Keratinocyte (primary cell): Measurements from ENCODE around the gene HORMAD2. TPM values are rescaled to one million over a fixed set of nuclear protein-coding genes. Genes with fewer than 3 reads are reported as not detected.

Experiments
- DNase-seq: peaks from one replicate; pipeline ENCODE4 v3.0.0-alpha.2; 2011; ENCODE audit warnings: low read depth, missing footprints, low spot score
- FAIRE-seq: peaks from 2 replicates; lab custom pipeline; 2011; peaks lifted over from hg19 to GRCh38; lab: Jason Lieb, UNC
- H2AFZ ChIP-seq: 2 replicates; pipeline ENCODE4 v1.6.0; 2012; ENCODE audit warnings: low read length, control low read depth, inconsistent platforms; ENCODE audit not compliant: control insufficient read depth
- H3K27ac ChIP-seq: 2 replicates; pipeline ENCODE4 v1.5.1; 2011; ENCODE audit warnings: low read length; ENCODE audit not compliant: control insufficient read depth, insufficient read depth
- H3K27me3 ChIP-seq: 3 replicates; pipeline ENCODE4 v1.6.0; 2011; ENCODE audit warnings: low read length; ENCODE audit not compliant: control insufficient read depth, insufficient read depth; ENCODE audit errors: extremely low read depth
- H3K36me3 ChIP-seq, 2 experiments: 2 replicates in 1 of 2; 3 replicates in 1 of 2; pipeline ENCODE4 v1.5.1; 2011; ENCODE audit warnings: low read length in 2 of 2, mild to moderate bottlenecking in 1 of 2; ENCODE audit not compliant: control insufficient read depth in 2 of 2, insufficient read depth in 2 of 2; ENCODE audit errors: extremely low read depth in 1 of 2
- H3K4me1 ChIP-seq: 3 replicates; pipeline ENCODE4 v1.5.1; 2011; ENCODE audit warnings: low read length; ENCODE audit not compliant: control insufficient read depth, insufficient read depth; ENCODE audit errors: extremely low read depth
- H3K4me2 ChIP-seq: 3 replicates; pipeline ENCODE4 v1.6.0; 2011; ENCODE audit warnings: low read depth, low read length; ENCODE audit not compliant: control insufficient read depth, insufficient read depth; ENCODE audit errors: extremely low read depth
- H3K4me3 ChIP-seq, 3 experiments: fragments of 200-600 bp in 1 of 3; sonication (generic) in 1 of 3; 2 replicates in 2 of 3; 3 replicates in 1 of 3; pipeline ENCODE4 v1.5.1; 2011 to 2016; ENCODE audit warnings: low read length in 3 of 3, mild to moderate bottlenecking in 3 of 3, control low read depth in 2 of 3, inconsistent platforms in 1 of 3, low read depth in 1 of 3, mixed read lengths in 1 of 3, mixed run types in 1 of 3, moderate library complexity in 1 of 3; ENCODE audit not compliant: control insufficient read depth in 2 of 3, insufficient read depth in 2 of 3; ENCODE audit errors: extremely low read depth in 1 of 3
- H3K79me2 ChIP-seq: 2 replicates; pipeline ENCODE4 v1.6.0; 2012; ENCODE audit warnings: low read length; ENCODE audit not compliant: control insufficient read depth, insufficient read depth
- H3K9ac ChIP-seq: 3 replicates; pipeline ENCODE4 v1.6.0; 2011; ENCODE audit warnings: low read length; ENCODE audit not compliant: control insufficient read depth, insufficient read depth; ENCODE audit errors: extremely low read depth
- H3K9me1 ChIP-seq: 3 replicates; pipeline ENCODE4 v1.6.0; 2011; ENCODE audit warnings: low read length; ENCODE audit not compliant: control insufficient read depth, insufficient read depth; ENCODE audit errors: extremely low read depth
- H3K9me3 ChIP-seq: 2 replicates; pipeline ENCODE4 v1.5.1; 2012; ENCODE audit warnings: low read depth, low read length; ENCODE audit not compliant: control insufficient read depth
- H4K20me1 ChIP-seq: 3 replicates; pipeline ENCODE4 v1.6.0; 2011; ENCODE audit warnings: low read length; ENCODE audit not compliant: control insufficient read depth, insufficient read depth; ENCODE audit errors: extremely low read depth
- CTCF ChIP-seq, 3 experiments: IDR thresholded peaks in 1 of 3; conservative IDR thresholded peaks in 1 of 3; optimal IDR thresholded peaks in 1 of 3; 2 replicates in 2 of 3; 3 replicates in 1 of 3; pipeline versions ENCODE3 to v1.5.1; 2011; ENCODE audit warnings: low read length in 3 of 3, mild to moderate bottlenecking in 3 of 3, moderate library complexity in 2 of 3, control low read depth in 1 of 3, inconsistent platforms in 1 of 3; ENCODE audit not compliant: insufficient read depth in 2 of 3; ENCODE audit errors: extremely low read depth in 1 of 3
- EZH2 ChIP-seq: IDR thresholded peaks from one replicate; pipeline ENCODE4 v1.6.1; 2012; ENCODE audit warnings: inconsistent platforms, mild to moderate bottlenecking, low read length, moderate library complexity
- dilution Hi-C: fragments of 300-500 bp; cut with MboI; formaldehyde crosslinking; loops from one replicate; pipeline ENCODE4 v1.7.0; 2020; ENCODE audit warnings: low sequenced_read_pairs; ENCODE audit not compliant: extremely low pct_ligation_motif_present
- polyA plus RNA-seq, 5 experiments: library from polyadenylated mRNA; depleted of rRNA in 3 of 5; stranded (reverse) in 3 of 5; stranded (forward) in 1 of 5; unstranded in 1 of 5; fragments of >200 nt; gene quantifications; 1 replicate in 1 of 5; 2 replicates in 3 of 5; 3 replicates in 1 of 5; pipeline versions ENCODE4 v1.2.1 to v1.2.3, GENCODE V29; 2011 to 2012; ENCODE audit warnings: missing spikeins in 2 of 5, low read depth in 1 of 5, low replicate concordance in 1 of 5

HORMAD2 gene
- polyA plus RNA-seq, 1 donor (not counting 4 experiments of a cell fraction or from before 2014, with no cell fraction given), result not detected

DNA sequence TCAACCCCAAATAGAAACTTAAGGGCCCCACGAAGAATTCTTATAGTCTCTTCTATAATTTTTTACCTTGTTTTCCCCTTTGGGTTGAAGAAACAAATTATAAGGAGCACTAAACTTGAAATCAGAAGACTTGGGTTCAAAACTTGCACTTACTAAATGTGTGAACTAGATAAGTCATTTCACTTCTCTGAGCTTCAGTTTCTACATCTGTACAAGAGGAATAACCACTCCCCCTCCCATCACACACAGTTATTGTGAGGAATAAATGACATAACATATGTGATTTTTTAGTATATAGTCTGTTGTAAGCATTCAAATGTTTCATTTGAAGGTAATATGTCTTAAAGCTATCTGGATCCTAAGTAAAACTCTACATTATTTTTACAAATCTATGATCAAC lies 87.5 kb downstream of the HORMAD2 start:
- no peaks in the 10 kb centered on the region for H3K79me2 ChIP-seq
- no peak for FAIRE-seq
- H3K4me3 ChIP-seq, result no peak overlapping the region
- dilution Hi-C loops, result no loop called here
- TF ChIP-seq EZH2 (no peak), CTCF (optimal IDR thresholded peaks at IDR 0.05 in 1 of 3, IDR thresholded peaks at IDR 0.05 in 1 of 3, conservative IDR thresholded peaks at IDR 0.05 in 1 of 3; ENCODE audit: extremely low read depth in 1 of 3, insufficient read depth in 2 of 3, low read length in 3 of 3) (no peak)
- no peaks in the 10 kb centered on the region for H3K27me3 ChIP-seq
- H3K27ac ChIP-seq, result no peak overlapping the region
- DNase-seq, result no peak
- H3K9me1 ChIP-seq, result no peaks in the 10 kb centered on the region
- no peaks in the 10 kb centered on the region for H3K4me1 ChIP-seq
- no peak overlapping the region for H2AFZ ChIP-seq
- H3K9ac ChIP-seq, result no peak overlapping the region
- no peak overlapping the region for H3K4me2 ChIP-seq
- no peaks in the 10 kb centered on the region for H4K20me1 ChIP-seq
- no peaks in the 10 kb centered on the region for H3K36me3 ChIP-seq
- H3K9me3 ChIP-seq, result no peaks in the 10 kb centered on the region

DNA sequence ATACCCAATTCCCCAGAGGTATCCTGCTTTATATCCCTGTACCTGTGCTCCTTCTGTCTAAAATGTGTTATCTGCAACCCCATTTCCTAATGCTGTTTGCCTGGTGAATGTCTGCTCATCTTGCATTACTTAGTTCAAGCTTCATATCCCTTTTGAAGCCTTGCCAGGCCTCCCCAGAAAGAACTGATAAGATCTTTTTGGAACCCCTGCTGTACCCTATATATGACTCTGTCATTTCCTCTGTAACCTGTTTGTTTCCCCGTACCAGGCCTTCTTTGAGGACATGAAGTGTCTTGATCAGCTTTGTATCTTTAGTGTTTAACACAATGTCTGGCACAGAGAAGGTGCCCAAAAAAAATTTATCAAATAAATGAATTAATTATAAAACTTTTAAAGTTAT lies 88.7 kb downstream of the HORMAD2 start:
- Histone ChIP-seq H3K9me1 (no peaks in the 10 kb centered on the region), H4K20me1 (no peaks in the 10 kb centered on the region), H3K36me3 (no peaks in the 10 kb centered on the region), H3K4me3 (no peak overlapping the region), H3K4me1 (no peaks in the 10 kb centered on the region), H3K79me2 (no peaks in the 10 kb centered on the region), H3K4me2 (no peak overlapping the region), H2AFZ (no peak overlapping the region), H3K27ac (no peak overlapping the region), H3K9me3 (no peaks in the 10 kb centered on the region), H3K27me3 (no peaks in the 10 kb centered on the region), H3K9ac (no peak overlapping the region)
- FAIRE-seq (no peak), DNase-seq (no peak)
- TF ChIP-seq EZH2, result no peak
- TF ChIP-seq CTCF (optimal IDR thresholded peaks at IDR 0.05 in 1 of 3, IDR thresholded peaks at IDR 0.05 in 1 of 3, conservative IDR thresholded peaks at IDR 0.05 in 1 of 3; ENCODE audit: extremely low read depth in 1 of 3, insufficient read depth in 2 of 3, low read length in 3 of 3), result no peak
- dilution Hi-C loops, result no loop called here
